AG10803 (cell line): ENCODE results near the gene PPARA.

Source experiments
- DNase-seq: peaks from one replicate; pipeline ENCODE4 v3.0.0; 2010; ENCODE audit warnings: low read depth
- H3K4me3 ChIP-seq: 2 replicates; pipeline ENCODE4 v1.5.1; 2011; ENCODE audit warnings: mild to moderate bottlenecking, low read length, control low read depth
- TF ChIP-seq, protein P1 (sequence below): conservative IDR thresholded peaks from 2 replicates; pipeline ENCODE4 v1.5.1; 2011; ENCODE audit warnings: mild to moderate bottlenecking, low read length, control low read depth, inconsistent platforms

Gene PPARA

DNA sequence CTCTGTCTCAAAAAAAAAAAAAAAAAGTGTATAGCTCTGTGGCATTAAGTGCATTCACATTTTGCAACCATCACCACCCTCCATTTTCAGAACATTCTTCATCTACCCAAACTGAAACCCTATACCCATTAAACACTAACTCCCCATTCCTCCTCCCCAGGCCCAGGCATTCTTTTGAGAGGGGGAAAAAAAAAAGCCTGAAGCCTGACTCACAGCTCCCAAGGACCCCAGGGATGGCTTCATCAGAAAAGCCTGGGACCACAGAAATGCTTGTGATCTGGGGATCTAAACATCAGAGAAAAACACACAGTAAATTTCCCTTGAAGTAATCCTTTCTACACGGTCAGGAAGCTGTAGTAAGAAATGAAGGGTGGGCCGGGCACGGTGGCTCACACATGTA, 135.7 kb downstream of the PPARA start:
- TF ChIP-seq, protein P1, sequence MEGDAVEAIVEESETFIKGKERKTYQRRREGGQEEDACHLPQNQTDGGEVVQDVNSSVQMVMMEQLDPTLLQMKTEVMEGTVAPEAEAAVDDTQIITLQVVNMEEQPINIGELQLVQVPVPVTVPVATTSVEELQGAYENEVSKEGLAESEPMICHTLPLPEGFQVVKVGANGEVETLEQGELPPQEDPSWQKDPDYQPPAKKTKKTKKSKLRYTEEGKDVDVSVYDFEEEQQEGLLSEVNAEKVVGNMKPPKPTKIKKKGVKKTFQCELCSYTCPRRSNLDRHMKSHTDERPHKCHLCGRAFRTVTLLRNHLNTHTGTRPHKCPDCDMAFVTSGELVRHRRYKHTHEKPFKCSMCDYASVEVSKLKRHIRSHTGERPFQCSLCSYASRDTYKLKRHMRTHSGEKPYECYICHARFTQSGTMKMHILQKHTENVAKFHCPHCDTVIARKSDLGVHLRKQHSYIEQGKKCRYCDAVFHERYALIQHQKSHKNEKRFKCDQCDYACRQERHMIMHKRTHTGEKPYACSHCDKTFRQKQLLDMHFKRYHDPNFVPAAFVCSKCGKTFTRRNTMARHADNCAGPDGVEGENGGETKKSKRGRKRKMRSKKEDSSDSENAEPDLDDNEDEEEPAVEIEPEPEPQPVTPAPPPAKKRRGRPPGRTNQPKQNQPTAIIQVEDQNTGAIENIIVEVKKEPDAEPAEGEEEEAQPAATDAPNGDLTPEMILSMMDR: no peak
- no peak for DNase-seq
- H3K4me3 ChIP-seq: no peak overlapping the region

DNA sequence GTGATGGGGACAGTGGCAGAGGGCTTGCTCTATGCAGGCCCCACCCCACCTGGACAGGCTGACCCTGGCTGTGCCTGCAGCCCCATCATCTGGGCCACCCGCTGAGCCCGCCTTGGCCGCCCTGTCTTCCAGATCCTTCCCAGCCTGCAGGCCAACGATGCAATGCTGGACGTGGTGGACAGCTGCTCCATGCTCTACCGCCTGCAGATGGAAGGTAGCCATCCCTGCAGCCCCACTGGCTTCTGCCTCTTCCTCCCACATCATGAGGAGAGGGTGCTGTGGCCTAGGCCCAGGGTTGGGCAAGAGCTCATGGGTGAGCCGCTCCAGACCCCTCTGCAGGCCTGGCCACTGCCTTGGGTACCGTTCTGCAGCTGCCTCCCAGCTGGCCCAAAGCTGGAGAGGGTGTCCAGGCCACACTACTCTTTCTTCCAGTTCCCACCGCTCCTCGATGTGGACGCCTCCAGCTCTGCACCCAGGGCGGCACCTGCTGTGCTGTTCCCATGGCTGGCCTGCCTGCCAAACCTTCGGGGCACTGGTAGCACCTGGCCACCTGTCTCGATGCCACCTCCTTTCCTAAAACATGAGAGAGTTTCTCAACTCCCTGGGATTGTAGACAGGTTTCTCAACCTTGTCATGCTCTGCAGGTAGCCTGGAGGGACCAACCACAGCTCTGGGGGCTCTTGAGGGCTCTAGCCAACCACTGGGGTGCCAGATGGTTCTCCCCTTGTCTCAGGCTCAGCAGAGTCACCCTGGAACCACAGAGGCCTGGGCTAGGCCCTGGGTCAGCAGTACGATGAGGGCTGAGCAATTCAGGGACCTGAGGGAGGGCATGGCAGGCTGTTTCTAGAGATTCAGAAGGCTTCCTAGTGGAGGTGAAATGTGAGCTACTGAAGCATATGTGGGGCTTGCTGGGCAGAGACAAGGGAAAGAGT, 136.9 kb downstream of the PPARA start:
- no peak overlapping the region for H3K4me3 ChIP-seq
- TF ChIP-seq, protein P1: no peak
- DNase-seq: no peak

DNA sequence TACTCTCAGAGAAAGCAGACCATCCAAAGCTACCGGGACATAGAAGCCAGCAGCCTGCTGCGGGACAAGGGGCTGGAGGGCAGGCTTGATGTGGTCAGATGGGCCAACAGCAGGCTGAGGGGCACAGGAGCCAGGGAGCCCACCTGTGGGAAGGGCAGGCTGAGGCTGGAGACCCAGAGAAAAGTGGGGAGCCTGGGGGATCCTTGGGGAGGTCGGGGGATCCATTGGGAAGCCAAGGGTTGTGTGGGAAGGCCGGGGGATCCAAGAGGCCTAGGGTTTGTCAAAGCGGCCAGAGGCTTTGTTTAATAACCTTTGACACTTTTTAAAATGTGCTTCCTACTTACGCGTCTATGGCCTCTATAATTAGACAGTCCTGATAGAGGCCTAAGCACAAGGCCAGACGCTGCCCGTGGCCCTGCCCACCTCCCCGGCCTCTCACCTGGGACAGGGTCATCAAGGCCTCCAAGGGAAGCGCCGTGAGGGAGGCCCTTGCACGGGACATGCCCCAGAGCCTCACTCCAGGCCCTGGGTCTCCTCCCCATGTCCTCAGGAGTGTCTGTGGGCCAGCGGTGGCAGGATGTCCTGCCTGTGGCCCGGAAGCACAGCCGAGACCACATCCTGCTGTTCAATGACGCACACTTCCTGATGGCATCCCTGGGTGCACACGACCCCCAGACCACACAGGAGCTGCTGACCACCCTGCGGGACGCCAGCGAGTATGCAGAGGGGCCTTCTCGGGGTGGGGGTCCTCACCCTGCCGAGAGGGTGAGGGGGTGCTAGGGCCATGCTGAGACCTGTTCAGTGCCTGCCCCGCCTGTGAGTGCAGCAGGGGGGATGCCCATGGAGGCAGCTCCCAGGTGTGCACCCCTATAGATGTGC, 137.8 kb downstream of the PPARA start:
- no peak for DNase-seq
- no peak overlapping the region for H3K4me3 ChIP-seq
- TF ChIP-seq, protein P1: no peak

DNA sequence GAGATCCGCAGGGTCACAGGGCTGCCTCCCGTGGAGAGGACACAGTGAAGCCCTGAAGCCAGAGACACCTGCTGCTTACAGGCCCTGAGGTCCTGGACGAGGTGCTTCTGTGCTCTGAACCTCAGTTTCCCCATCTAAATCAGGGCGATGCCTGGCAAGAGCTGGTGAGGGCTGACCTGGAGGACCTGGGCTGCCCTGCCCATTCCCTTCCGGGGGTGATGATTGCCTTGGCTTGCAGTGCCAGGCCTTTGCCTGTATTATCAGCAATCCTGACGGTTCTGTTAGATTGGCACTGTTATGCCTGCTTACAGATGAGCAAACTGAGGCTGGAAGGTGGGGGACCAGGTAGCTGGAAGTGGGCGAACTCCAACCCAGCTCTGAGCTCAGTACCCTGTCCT, 138.5 kb downstream of the PPARA start:
- TF ChIP-seq, protein P1: no peak
- H3K4me3 ChIP-seq: no peak overlapping the region
- no peak for DNase-seq

DNA sequence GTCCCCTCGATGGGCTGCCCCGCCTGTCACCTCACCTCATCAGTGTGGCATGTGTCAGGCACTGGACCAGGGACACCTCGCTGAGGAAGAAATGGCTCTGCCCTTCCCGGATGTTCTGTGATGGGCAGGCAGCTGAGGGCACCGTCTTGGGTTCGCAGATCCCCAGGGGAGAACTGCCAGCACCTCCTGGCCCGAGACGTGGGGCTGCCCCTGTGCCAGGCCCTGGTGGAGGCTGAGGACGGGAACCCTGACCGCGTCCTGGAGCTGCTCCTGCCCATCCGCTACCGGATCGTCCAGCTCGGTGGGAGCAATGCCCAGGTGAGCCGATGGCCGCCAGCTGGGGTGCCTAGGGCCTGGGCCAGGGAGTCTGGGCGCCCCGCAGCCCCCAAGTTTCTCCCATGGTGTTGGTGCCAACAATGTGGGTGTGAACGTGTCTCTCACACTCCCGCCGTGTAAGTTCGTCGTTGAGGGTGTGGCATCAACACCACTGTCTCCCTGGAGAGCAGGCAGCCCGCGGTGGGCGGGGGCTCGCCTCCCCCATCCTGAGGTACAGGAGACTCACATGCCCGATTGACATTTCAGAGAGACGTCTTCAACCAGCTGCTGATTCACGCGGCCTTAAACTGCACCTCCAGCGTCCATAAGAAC, 139.0 kb downstream of the PPARA start:
- TF ChIP-seq, protein P1: no peak
- no peak for DNase-seq
- H3K4me3 ChIP-seq: no peak overlapping the region

DNA sequence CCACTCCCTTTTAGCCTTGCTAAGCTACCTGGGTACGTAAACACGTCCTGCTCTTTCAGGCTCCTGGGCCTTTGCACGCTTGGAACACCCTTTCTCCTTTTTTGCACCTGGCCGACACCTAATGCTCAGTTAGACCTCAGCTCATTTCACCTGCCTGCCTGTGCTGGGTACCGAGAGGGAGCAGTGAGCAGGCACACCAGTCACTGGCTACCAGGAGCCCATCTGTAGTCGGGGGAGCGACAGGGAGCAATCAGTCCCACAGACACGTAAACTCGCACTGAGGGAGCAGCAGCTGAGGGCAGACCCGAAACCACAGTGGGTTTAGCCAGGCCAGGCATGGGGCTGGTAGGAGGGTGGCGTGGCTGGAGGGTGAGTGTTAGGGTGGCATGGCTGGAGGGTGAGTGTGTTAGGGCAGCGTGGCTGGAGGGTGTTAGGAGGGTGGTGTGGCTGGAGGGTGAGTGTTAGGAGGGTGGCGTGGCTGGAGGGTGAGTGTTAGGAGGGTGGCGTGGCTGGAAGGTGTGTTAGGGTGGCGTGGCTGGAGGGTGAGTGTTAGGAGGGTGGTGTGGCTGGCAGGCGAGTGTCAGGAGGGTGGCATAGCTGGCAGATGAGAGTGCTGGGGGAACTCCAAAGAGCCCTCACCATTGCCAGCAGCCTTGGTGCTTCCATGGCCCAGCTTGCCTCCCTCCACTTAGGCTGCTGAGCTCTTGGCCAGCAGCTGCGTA, 140.0 kb downstream of the PPARA start:
- no peak overlapping the region for H3K4me3 ChIP-seq
- TF ChIP-seq, protein P1: no peak
- no peak for DNase-seq
